Karpas-422 (cell line): Measurements from ENCODE around the gene KCNA10. TPM values are rescaled to one million over a fixed set of nuclear protein-coding genes. Genes with fewer than 3 reads are reported as not detected.

Experiments
- DNase-seq: peaks from one replicate; pipeline ENCODE4 v3.0.0-alpha.2; 2015
- H2AFZ ChIP-seq: fragments of 200-600 bp; sonication (generic); 2 replicates; pipeline ENCODE4 v1.6.1; 2014; ENCODE audit warnings: antibody characterized with exemption, low read length, mixed read lengths
- H3K27ac ChIP-seq: fragments of 200-600 bp; sonication (generic); 2 replicates; pipeline ENCODE4 v1.5.1; 2014; ENCODE audit warnings: mild to moderate bottlenecking, low read length, moderate library complexity
- H3K27me3 ChIP-seq: fragments of 200-600 bp; sonication (generic); 2 replicates; pipeline ENCODE4 v1.6.1; 2014; ENCODE audit warnings: low read length, mixed read lengths
- H3K36me3 ChIP-seq: fragments of 200-600 bp; sonication (generic); 2 replicates; pipeline ENCODE4 v1.6.1; 2014; ENCODE audit warnings: low read length, mixed read lengths; ENCODE audit not compliant: insufficient read depth
- H3K4me1 ChIP-seq: fragments of 200-600 bp; sonication (generic); 2 replicates; pipeline ENCODE4 v1.6.1; 2014; ENCODE audit warnings: mild to moderate bottlenecking, low read length, mixed read lengths
- H3K4me2 ChIP-seq: fragments of 200-600 bp; sonication (generic); 2 replicates; pipeline ENCODE4 v1.6.1; 2014; ENCODE audit warnings: low read length, low read depth, mild to moderate bottlenecking; ENCODE audit not compliant: poor library complexity, severe bottlenecking
- H3K4me3 ChIP-seq: fragments of 200-600 bp; sonication (generic); 2 replicates; pipeline ENCODE4 v1.5.1; 2014; ENCODE audit warnings: mild to moderate bottlenecking, antibody characterized with exemption, low read length, mixed read lengths
- H3K79me2 ChIP-seq: fragments of 200-600 bp; sonication (generic); 2 replicates; pipeline ENCODE4 v1.6.1; 2014; ENCODE audit warnings: mild to moderate bottlenecking, low read length, mixed read lengths
- H3K9ac ChIP-seq: fragments of 200-600 bp; sonication (generic); 2 replicates; pipeline ENCODE4 v1.6.0; 2014; ENCODE audit warnings: low read length
- H3K9me2 ChIP-seq: fragments of 200-600 bp; sonication (generic), shearing (Covaris generic); replicated peaks from 2 replicates; pipeline ENCODE4 v1.6.0; 2014; ENCODE audit warnings: mild to moderate bottlenecking, low read length, moderate library complexity; ENCODE audit not compliant: insufficient read depth
- H3K9me3 ChIP-seq: fragments of 300-700, 200-600 bp; sonication (generic); 2 replicates; pipeline ENCODE4 v1.6.1; 2014; ENCODE audit warnings: low read length, mixed read lengths
- H4K20me1 ChIP-seq: fragments of 200-600 bp; sonication (generic); 2 replicates; pipeline ENCODE4 v1.6.1; 2014; ENCODE audit warnings: mild to moderate bottlenecking, antibody characterized with exemption, low read length, low read depth; ENCODE audit not compliant: insufficient read depth
- total RNA-seq: library from RNA; depleted of rRNA; stranded (reverse); fragments of >200 nt; shearing (Covaris generic); gene quantifications from 2 replicates; pipeline ENCODE4 v1.2.3, GENCODE V29; 2014; ENCODE audit warnings: low replicate concordance

KCNA10 gene
- total RNA-seq, 1 experiment from 2014 or later = not detected

- Histone ChIP-seq H3K79me2 (no peaks in the 10 kb centered on the region), H3K4me2 (no peak overlapping the region), H2AFZ (no peak overlapping the region), H3K9ac (no peak overlapping the region), H3K4me1 (no peaks in the 10 kb centered on the region), H3K36me3 (no peaks in the 10 kb centered on the region), H3K9me2 (no peaks in the 10 kb centered on the region), H4K20me1 (no peaks in the 10 kb centered on the region), H3K4me3 (no peak overlapping the region), H3K27ac (no peak overlapping the region), H3K9me3 (no peaks in the 10 kb centered on the region), H3K27me3 (no peaks in the 10 kb centered on the region)
- peak; percentile 67 for DNase-seq
These were observed 23.8 kb upstream of the KCNA10 start for GRCh38 chr1:110542725-110543124.

DNA sequence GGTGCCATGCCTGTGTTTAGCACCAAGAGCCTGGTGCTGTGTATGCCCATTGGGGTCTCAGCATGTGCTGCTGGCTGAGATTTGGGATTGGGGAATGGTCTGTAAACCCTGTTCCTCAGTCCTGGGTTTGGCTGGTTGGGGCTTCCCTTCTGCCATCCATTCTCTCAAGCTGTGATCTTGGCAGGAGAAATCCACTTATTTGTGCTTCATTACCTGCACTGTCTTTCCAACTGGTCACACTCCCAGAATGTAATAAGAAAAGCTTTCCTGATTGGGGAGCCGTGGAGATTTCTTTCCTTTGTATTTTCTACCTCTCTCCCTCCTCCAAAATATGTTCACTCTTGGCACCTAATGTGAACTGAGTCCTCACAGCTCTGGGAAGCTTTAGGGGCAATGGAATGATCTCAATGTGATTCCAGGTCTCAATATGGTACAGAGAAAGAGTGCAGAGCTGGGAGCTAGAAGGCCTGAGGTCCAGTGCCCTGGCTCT is 23.0 kb upstream of the KCNA10 start:
- Histone ChIP-seq H4K20me1 (no peaks in the 10 kb centered on the region), H2AFZ (no peak overlapping the region), H3K27ac (no peak overlapping the region), H3K36me3 (no peaks in the 10 kb centered on the region), H3K79me2 (no peaks in the 10 kb centered on the region), H3K27me3 (no peaks in the 10 kb centered on the region), H3K4me2 (no peak overlapping the region), H3K9me3 (no peaks in the 10 kb centered on the region), H3K9me2 (no peaks in the 10 kb centered on the region), H3K4me3 (no peak overlapping the region), H3K9ac (no peak overlapping the region), H3K4me1 (no peaks in the 10 kb centered on the region)
- no peak for DNase-seq

GRCh38 chr1:110540891-110541685 is 22.1 kb upstream of the KCNA10 start:
- Histone ChIP-seq H2AFZ (no peak overlapping the region), H3K9me2 (no peaks in the 10 kb centered on the region), H3K27ac (no peak overlapping the region), H3K36me3 (no peaks in the 10 kb centered on the region), H4K20me1 (no peaks in the 10 kb centered on the region), H3K79me2 (no peaks in the 10 kb centered on the region), H3K4me1 (no peaks in the 10 kb centered on the region), H3K9ac (no peak overlapping the region), H3K9me3 (no peaks in the 10 kb centered on the region), H3K4me2 (no peak overlapping the region), H3K27me3 (no peaks in the 10 kb centered on the region), H3K4me3 (no peak overlapping the region)
- DNase-seq = no peak

GRCh38 chr1:110538921-110539320 is 19.9 kb upstream of the KCNA10 start:
- Histone ChIP-seq H3K9ac (no peak overlapping the region), H3K79me2 (no peaks in the 10 kb centered on the region), H3K9me3 (no peaks in the 10 kb centered on the region), H3K4me1 (no peaks in the 10 kb centered on the region), H3K27me3 (no peaks in the 10 kb centered on the region), H3K9me2 (no peaks in the 10 kb centered on the region), H4K20me1 (no peaks in the 10 kb centered on the region), H3K27ac (no peak overlapping the region), H2AFZ (no peak overlapping the region), H3K4me3 (no peak overlapping the region), H3K36me3 (no peaks in the 10 kb centered on the region), H3K4me2 (no peak overlapping the region)
- no peak for DNase-seq

- Histone ChIP-seq H3K9me2 (no peaks in the 10 kb centered on the region), H3K4me1 (no peaks in the 10 kb centered on the region), H3K4me3 (no peak overlapping the region), H2AFZ (no peak overlapping the region), H3K9ac (no peak overlapping the region), H3K4me2 (no peak overlapping the region), H4K20me1 (no peaks in the 10 kb centered on the region), H3K79me2 (no peaks in the 10 kb centered on the region), H3K9me3 (no peaks in the 10 kb centered on the region), H3K27ac (no peak overlapping the region), H3K36me3 (no peaks in the 10 kb centered on the region), H3K27me3 (no peaks in the 10 kb centered on the region)
- DNase-seq = no peak
These were observed 19.1 kb upstream of the KCNA10 start for GRCh38 chr1:110538075-110538474.

DNA sequence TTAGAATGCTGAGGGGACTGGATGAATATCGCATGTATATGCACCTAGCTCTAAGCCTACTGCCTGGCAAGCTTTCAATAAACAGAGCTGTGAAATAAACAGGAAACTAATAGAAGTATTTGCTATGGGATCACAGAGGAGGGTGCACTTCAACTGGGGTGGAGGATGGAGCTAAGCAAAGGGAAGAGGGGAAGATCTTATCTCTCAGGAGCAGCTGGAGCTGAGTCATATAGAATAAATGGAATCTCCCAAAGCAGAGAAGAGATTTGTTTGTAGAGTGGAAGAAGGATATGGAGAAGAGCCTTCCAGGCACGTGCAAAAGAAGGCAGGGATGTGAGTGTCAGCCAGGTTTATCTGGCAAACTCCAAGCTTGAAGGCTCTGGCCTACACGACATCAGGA is 17.0 kb upstream of the KCNA10 start:
- no peak for DNase-seq
- no peaks in the 10 kb centered on the region for H3K79me2 ChIP-seq
- H3K4me1 ChIP-seq = no peaks in the 10 kb centered on the region
- no peak overlapping the region for H2AFZ ChIP-seq
- no peaks in the 10 kb centered on the region for H3K27me3 ChIP-seq
- H3K9me2 ChIP-seq = no peaks in the 10 kb centered on the region
- H3K36me3 ChIP-seq = no peaks in the 10 kb centered on the region
- H3K27ac ChIP-seq = no peak overlapping the region
- H3K9ac ChIP-seq = no peak overlapping the region
- H3K4me3 ChIP-seq = no peak overlapping the region
- no peaks in the 10 kb centered on the region for H4K20me1 ChIP-seq
- H3K4me2 ChIP-seq = no peak overlapping the region
- no peaks in the 10 kb centered on the region for H3K9me3 ChIP-seq

- no peaks in the 10 kb centered on the region for H3K4me1 ChIP-seq
- DNase-seq = no peak
- no peak overlapping the region for H3K4me3 ChIP-seq
- H3K4me2 ChIP-seq = no peak overlapping the region
- H3K27me3 ChIP-seq = no peaks in the 10 kb centered on the region
- H3K9me3 ChIP-seq = no peaks in the 10 kb centered on the region
- H2AFZ ChIP-seq = no peak overlapping the region
- no peaks in the 10 kb centered on the region for H3K79me2 ChIP-seq
- no peak overlapping the region for H3K9ac ChIP-seq
- no peaks in the 10 kb centered on the region for H3K9me2 ChIP-seq
- no peak overlapping the region for H3K27ac ChIP-seq
- H3K36me3 ChIP-seq = no peaks in the 10 kb centered on the region
- no peaks in the 10 kb centered on the region for H4K20me1 ChIP-seq
These were observed 14.3 kb upstream of the KCNA10 start for GRCh38 chr1:110533230-110533629.

DNA sequence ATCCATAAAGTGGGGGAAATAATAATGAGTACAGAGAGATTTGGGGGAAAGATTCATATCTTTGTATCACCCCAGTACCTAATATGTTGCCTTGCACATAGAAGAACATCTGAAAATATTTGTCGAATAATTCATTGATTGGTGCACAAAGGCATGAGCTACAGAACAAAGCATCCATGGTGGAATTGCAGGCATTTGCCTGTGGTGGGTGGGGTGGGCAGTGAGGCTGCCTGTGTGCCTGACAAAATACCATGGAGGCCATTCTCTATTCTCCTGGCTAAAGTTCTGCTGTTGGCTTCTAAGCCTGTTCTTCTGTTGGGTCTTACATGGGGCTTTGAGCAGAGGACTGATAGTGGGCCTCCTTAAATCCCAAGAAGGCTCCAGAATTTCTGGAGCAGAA is 10.0 kb upstream of the KCNA10 start:
- no peak overlapping the region for H3K9ac ChIP-seq
- no peaks in the 10 kb centered on the region for H3K79me2 ChIP-seq
- H3K36me3 ChIP-seq = no peaks in the 10 kb centered on the region
- H3K4me3 ChIP-seq = no peak overlapping the region
- H3K4me1 ChIP-seq = peaks cover 9% of the 10 kb centered on the region
- H3K27ac ChIP-seq = no peak overlapping the region
- no peaks in the 10 kb centered on the region for H3K9me3 ChIP-seq
- no peaks in the 10 kb centered on the region for H3K9me2 ChIP-seq
- H3K27me3 ChIP-seq = no peaks in the 10 kb centered on the region
- H3K4me2 ChIP-seq = no peak overlapping the region
- no peak overlapping the region for H2AFZ ChIP-seq
- no peaks in the 10 kb centered on the region for H4K20me1 ChIP-seq
- no peak for DNase-seq
